ENCODE measurements around the gene DCDC2.
"Not testable (repeated sequence)": the region's sequence is repeated elsewhere in the genome, so short reads cannot be mapped to it uniquely, and the experiment has no call there.

DNA sequence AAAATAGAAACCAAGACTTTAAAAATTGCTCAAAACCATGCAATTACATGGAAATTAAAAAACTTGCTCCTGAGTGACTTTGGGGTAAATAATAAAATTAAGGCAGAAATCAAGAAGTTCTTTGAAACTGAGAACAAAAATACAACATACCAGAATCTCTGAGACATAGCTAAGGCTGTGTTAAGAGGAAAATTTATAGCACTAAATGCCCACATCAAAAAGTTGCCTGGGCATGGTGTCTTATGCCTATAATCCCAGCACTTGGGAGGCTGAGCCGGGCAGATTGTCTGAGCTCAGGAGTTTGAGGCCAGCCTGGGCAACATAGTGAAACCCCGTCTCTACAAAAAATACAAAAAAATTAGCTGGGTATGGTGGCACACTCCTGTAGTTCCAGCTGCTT is 64.0 kb downstream of the DCDC2 start:
- not testable (repeated sequence) for TF ChIP-seq CTCF (conservative IDR thresholded peaks at IDR 0.05; ENCODE audit: low read length); EZH2phosphoT487 (IDR thresholded peaks at IDR 0.05; ENCODE audit: borderline replicate concordance, low read depth, low read length)
